IPS-18c (cell line): ENCODE measurements around the gene TMEM98.

Experiments
- H3K4me3 ChIP-seq: 2 replicates; pipeline ENCODE4 v1.7.0; 2013; ENCODE audit warnings: low read depth, mild to moderate bottlenecking, low read length, moderate library complexity; ENCODE audit not compliant: insufficient read depth
- H3K9me3 ChIP-seq: one replicate; pipeline ENCODE4 v1.6.1; 2013; ENCODE audit warnings: mild to moderate bottlenecking, low read length, moderate library complexity; ENCODE audit not compliant: control insufficient read depth, insufficient read depth

TMEM98 gene

GRCh38 chr17:32992321-32993033, 64.5 kb downstream of the TMEM98 start:
- Histone ChIP-seq H3K9me3 (peaks cover 4% of the 10 kb centered on the region), H3K4me3 (no peak overlapping the region)

DNA sequence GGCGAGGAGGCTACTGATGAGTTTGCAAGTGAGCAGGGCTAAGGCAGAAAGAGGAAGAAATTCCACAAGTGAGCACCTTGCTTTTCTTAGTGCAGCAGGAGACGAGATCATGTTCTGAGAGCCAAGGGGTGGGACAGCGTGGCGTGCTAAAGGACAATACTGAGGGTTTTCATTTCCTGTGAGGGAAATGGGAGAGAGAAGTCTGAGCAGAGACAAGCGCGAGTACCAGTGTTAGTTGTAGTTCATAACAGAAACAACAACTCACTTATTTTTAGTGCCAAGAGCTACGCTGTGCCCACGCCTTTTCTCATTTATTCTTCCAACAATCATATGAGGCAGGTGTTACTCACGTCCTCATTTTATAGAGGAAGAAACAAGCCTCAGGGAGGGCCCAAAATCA, 66.0 kb downstream of the TMEM98 start:
- Histone ChIP-seq H3K4me3 (no peak overlapping the region), H3K9me3 (no peaks in the 10 kb centered on the region)
